H9 (cell line): ENCODE measurements around the gene DCUN1D4. TPM values are rescaled to one million over a fixed set of nuclear protein-coding genes. Genes with fewer than 3 reads are reported as not detected.

Experiments used
- DNase-seq: peaks from one replicate; pipeline ENCODE4 v3.0.0-alpha.2; 2017
- H2AFZ ChIP-seq: one replicate; pipeline ENCODE4 v1.6.1; 2013; ENCODE audit warnings: mild to moderate bottlenecking, low read length, control low read depth, moderate library complexity
- H2AK5ac ChIP-seq: 2 replicates; pipeline ENCODE4 v1.6.1; 2013; ENCODE audit warnings: low read length, control low read depth, mixed read lengths; ENCODE audit not compliant: insufficient read length
- H2BK120ac ChIP-seq: one replicate; pipeline ENCODE4 v1.6.1; 2013; ENCODE audit warnings: low read depth, mild to moderate bottlenecking, low read length, control low read depth, inconsistent platforms; ENCODE audit not compliant: poor library complexity, severe bottlenecking
- H2BK12ac ChIP-seq: 2 replicates; pipeline ENCODE4 v1.6.1; 2013; ENCODE audit warnings: low read length, control low read depth, mixed read lengths, low read depth; ENCODE audit not compliant: insufficient read length
- H2BK15ac ChIP-seq: 2 replicates; pipeline ENCODE4 v1.6.1; 2013; ENCODE audit warnings: low read depth, low read length, control low read depth
- H2BK20ac ChIP-seq: one replicate; pipeline ENCODE4 v1.6.1; 2013; ENCODE audit warnings: low read depth, mild to moderate bottlenecking, low read length, control low read depth, inconsistent platforms; ENCODE audit not compliant: poor library complexity, severe bottlenecking
- H2BK5ac ChIP-seq: 2 replicates; pipeline ENCODE4 v1.6.1; 2013; ENCODE audit warnings: low read length, control low read depth, mixed read lengths; ENCODE audit not compliant: insufficient read length
- H3K14ac ChIP-seq: 2 replicates; pipeline ENCODE4 v1.6.1; 2013; ENCODE audit warnings: low read length, control low read depth; ENCODE audit not compliant: insufficient read depth
- H3K18ac ChIP-seq: 2 replicates; pipeline ENCODE4 v1.6.1; 2013; ENCODE audit warnings: low read depth, mild to moderate bottlenecking, mixed read lengths, low read length, control low read depth; ENCODE audit not compliant: insufficient read length
- H3K23ac ChIP-seq: 2 replicates; pipeline ENCODE4 v1.6.1; 2013; ENCODE audit warnings: low read length, control low read depth, mixed read lengths, low read depth; ENCODE audit not compliant: insufficient read length
- H3K23me2 ChIP-seq: 2 replicates; pipeline ENCODE4 v1.6.1; 2013; ENCODE audit warnings: low read depth, mild to moderate bottlenecking, mixed read lengths, low read length, control low read depth; ENCODE audit not compliant: insufficient read length, poor library complexity, severe bottlenecking
- H3K27ac ChIP-seq: 2 replicates; pipeline ENCODE4 v1.5.1; 2013; ENCODE audit warnings: low read length, control low read depth, mixed read lengths, low read depth; ENCODE audit not compliant: insufficient read length
- H3K27me3 ChIP-seq: 2 replicates; pipeline ENCODE4 v1.6.1; 2013; ENCODE audit warnings: low read length, control low read depth, inconsistent platforms; ENCODE audit not compliant: insufficient read depth
- H3K4ac ChIP-seq: 2 replicates; pipeline ENCODE4 v1.6.1; 2013; ENCODE audit warnings: low read depth, mild to moderate bottlenecking, control low read depth, inconsistent platforms, low read length, moderate library complexity
- H3K4me1 ChIP-seq: 2 replicates; pipeline ENCODE4 v1.6.1; 2013; ENCODE audit warnings: low read length, control low read depth, inconsistent platforms; ENCODE audit not compliant: insufficient read depth
- H3K4me2 ChIP-seq: 2 replicates; pipeline ENCODE4 v1.6.1; 2013; ENCODE audit warnings: low read length, control low read depth, mixed read lengths; ENCODE audit not compliant: insufficient read length, insufficient read depth
- H3K56ac ChIP-seq: 2 replicates; pipeline ENCODE4 v1.6.1; 2013; ENCODE audit warnings: low read depth, mild to moderate bottlenecking, mixed read lengths, low read length, control low read depth; ENCODE audit not compliant: insufficient read length
- H3K79me1 ChIP-seq: 2 replicates; pipeline ENCODE4 v1.6.1; 2013; ENCODE audit warnings: low read depth, mild to moderate bottlenecking, moderate library complexity, low read length, control low read depth, inconsistent platforms; ENCODE audit not compliant: insufficient read depth, poor library complexity, severe bottlenecking
- H3K79me2 ChIP-seq: 2 replicates; pipeline ENCODE4 v1.6.1; 2013; ENCODE audit warnings: low read length, control low read depth, inconsistent platforms; ENCODE audit not compliant: insufficient read depth
- H3K9ac ChIP-seq: 2 replicates; pipeline ENCODE4 v1.6.1; 2013; ENCODE audit warnings: low read length, control low read depth, mixed read lengths; ENCODE audit not compliant: insufficient read length; ENCODE audit errors: extremely low read depth
- H3K9me3 ChIP-seq: one replicate; pipeline ENCODE4 v1.6.1; 2013; ENCODE audit warnings: low read depth, low read length, inconsistent platforms; ENCODE audit not compliant: control insufficient read depth
- H3T11ph ChIP-seq: one replicate; pipeline ENCODE4 v1.6.1; 2013; ENCODE audit warnings: mild to moderate bottlenecking, low read length, control low read depth, inconsistent platforms
- H4K20me1 ChIP-seq: one replicate; pipeline ENCODE4 v1.6.1; 2013; ENCODE audit not compliant: control insufficient read depth, insufficient read length, insufficient read depth
- H4K5ac ChIP-seq: 2 replicates; pipeline ENCODE4 v1.6.1; 2013; ENCODE audit warnings: low read depth, mild to moderate bottlenecking, mixed read lengths, low read length, control low read depth; ENCODE audit not compliant: insufficient read length
- H4K8ac ChIP-seq: replicated peaks from 2 replicates; pipeline ENCODE4 v1.6.1; 2013; ENCODE audit warnings: low read length, control low read depth, mixed read lengths, low read depth; ENCODE audit not compliant: insufficient read length
- H4K91ac ChIP-seq: 2 replicates; pipeline ENCODE4 v1.6.1; 2013; ENCODE audit warnings: low read depth, mild to moderate bottlenecking, moderate library complexity, mixed read lengths, low read length, control low read depth; ENCODE audit not compliant: insufficient read length
- H3K27ac Mint-ChIP-seq, 3 experiments: 2 replicates in 2 of 3; 3 replicates in 1 of 3; pipeline ENCODE4 v1.8.0; 2020 to 2021; ENCODE audit warnings: mixed read lengths in 3 of 3, mild to moderate bottlenecking in 1 of 3, moderate library complexity in 1 of 3
- H3K27me3 Mint-ChIP-seq: 2 replicates; pipeline ENCODE4 v1.8.0; 2021; ENCODE audit warnings: low read depth, mild to moderate bottlenecking, moderate library complexity, mixed read lengths
- H3K36me3 Mint-ChIP-seq, 3 experiments: 2 replicates in 2 of 3; 3 replicates in 1 of 3; pipeline ENCODE4 v1.8.0; 2020 to 2021; ENCODE audit warnings: low read depth in 3 of 3, mixed read lengths in 3 of 3; ENCODE audit not compliant: insufficient read depth in 1 of 3
- H3K4me1 Mint-ChIP-seq, 2 experiments: 2 replicates each; pipeline ENCODE4 v1.8.0; 2020; ENCODE audit warnings: mixed read lengths in 2 of 2
- H3K4me3 Mint-ChIP-seq, 2 experiments: 2 replicates in 1 of 2; 3 replicates in 1 of 2; pipeline ENCODE4 v1.8.0; 2020 to 2021; ENCODE audit warnings: mild to moderate bottlenecking in 2 of 2, mixed read lengths in 2 of 2, moderate library complexity in 1 of 2
- H3K9me3 Mint-ChIP-seq, 2 experiments: 2 replicates in 1 of 2; 3 replicates in 1 of 2; pipeline ENCODE4 v1.8.0; 2020; ENCODE audit warnings: mild to moderate bottlenecking in 2 of 2, mixed read lengths in 2 of 2, moderate library complexity in 1 of 2
- WGBS: extraction: QIAGEN DNeasy Blood & Tissue Kit; methylation state at CpG from one replicate; pipeline ENCODE4 v1.1.7; 2013; ENCODE audit warnings: missing lambda C conversion rate, low lambda C conversion rate, mixed read lengths; ENCODE audit not compliant: insufficient read length; ENCODE audit errors: extremely low coverage; 5-methylcytosine and 5-hydroxymethylcytosine counted together
- total RNA-seq: library from RNA; stranded (reverse); gene quantifications from 2 replicates; pipeline ENCODE4 v1.2.1, GENCODE V29; 2021
- TF ChIP-seq, protein P1 (sequence below): fragments of 200-600 bp; sonication (generic); conservative IDR thresholded peaks from 3 replicates; pipeline ENCODE4 v1.8.0; 2021; ENCODE audit warnings: antibody characterized with exemption, mild to moderate bottlenecking

Gene DCUN1D4
- total RNA-seq, 1 experiment from 2014 or later, result 46.7 TPM

DNA sequence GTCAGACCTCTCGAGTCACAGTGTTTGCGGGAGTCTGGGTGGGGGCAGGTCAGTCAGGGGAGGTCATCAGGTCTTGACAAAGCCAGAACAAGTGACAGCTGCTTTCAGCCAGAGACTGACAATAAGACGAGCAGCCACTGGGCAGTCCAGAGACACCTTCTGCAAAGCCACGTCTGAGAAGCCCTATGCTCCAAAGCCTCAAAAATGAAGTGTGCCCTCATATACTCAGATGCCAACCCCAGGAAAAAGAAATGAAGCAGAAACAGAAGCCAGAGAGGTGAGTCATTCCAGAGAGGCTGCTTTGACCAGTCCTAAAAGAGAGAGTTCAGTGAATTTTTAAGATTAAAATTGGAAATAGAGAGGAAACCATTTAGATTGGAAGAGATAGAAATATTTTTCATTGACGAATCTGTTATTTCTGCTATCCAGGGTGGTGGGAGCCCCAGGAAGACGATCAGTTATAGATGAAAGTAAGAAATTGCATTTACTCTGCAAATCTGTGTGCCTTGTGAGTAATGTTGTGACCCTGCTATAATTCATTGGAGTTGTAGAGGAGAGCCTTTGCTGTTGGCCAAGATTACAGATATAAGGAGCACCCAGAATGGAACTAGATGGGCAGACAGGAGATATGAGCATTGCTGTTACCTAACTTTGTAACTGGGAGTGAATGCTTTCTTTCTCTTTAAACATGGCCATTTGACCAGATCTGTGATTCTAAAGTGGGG lies 99.3 kb downstream of the DCUN1D4 start:
- Histone ChIP-seq H3K14ac (no peak overlapping the region), H4K8ac (no peak overlapping the region), H2BK20ac (no peak overlapping the region), H2BK120ac (no peak overlapping the region), H4K91ac (no peak overlapping the region), H3T11ph (no peak overlapping the region), H3K27me3 (no peaks in the 10 kb centered on the region), H2BK12ac (no peak overlapping the region), H3K23me2 (no peaks in the 10 kb centered on the region), H3K27ac (no peak overlapping the region), H4K20me1 (no peaks in the 10 kb centered on the region), H3K79me1 (no peaks in the 10 kb centered on the region), H3K4me2 (no peak overlapping the region), H4K5ac (no peak overlapping the region), H3K9me3 (no peaks in the 10 kb centered on the region), H2AFZ (no peak overlapping the region), H3K9ac (no peak overlapping the region), H3K4ac (no peak overlapping the region), H2BK5ac (no peak overlapping the region), H3K18ac (no peak overlapping the region), H3K79me2 (no peaks in the 10 kb centered on the region), H3K23ac (no peak overlapping the region), H3K56ac (no peak overlapping the region), H2BK15ac (no peak overlapping the region), H2AK5ac (no peak overlapping the region), H3K4me1 (no peaks in the 10 kb centered on the region)
- WGBS, result 100% methylated on average over 1 of the region's 6 CpGs
- H3K4me1 Mint-ChIP-seq, result peaks cover 0 to 3% of the 10 kb centered on the region in 2 experiments; a peak in 1 of 4 replicates
- TF ChIP-seq, protein P1, sequence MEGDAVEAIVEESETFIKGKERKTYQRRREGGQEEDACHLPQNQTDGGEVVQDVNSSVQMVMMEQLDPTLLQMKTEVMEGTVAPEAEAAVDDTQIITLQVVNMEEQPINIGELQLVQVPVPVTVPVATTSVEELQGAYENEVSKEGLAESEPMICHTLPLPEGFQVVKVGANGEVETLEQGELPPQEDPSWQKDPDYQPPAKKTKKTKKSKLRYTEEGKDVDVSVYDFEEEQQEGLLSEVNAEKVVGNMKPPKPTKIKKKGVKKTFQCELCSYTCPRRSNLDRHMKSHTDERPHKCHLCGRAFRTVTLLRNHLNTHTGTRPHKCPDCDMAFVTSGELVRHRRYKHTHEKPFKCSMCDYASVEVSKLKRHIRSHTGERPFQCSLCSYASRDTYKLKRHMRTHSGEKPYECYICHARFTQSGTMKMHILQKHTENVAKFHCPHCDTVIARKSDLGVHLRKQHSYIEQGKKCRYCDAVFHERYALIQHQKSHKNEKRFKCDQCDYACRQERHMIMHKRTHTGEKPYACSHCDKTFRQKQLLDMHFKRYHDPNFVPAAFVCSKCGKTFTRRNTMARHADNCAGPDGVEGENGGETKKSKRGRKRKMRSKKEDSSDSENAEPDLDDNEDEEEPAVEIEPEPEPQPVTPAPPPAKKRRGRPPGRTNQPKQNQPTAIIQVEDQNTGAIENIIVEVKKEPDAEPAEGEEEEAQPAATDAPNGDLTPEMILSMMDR, result no peak
- DNase-seq, result no peak
- H3K27me3 Mint-ChIP-seq, result peaks cover 2% of the 10 kb centered on the region; the same call in 1 of the 2 replicates
- peaks cover 26 to 66% of the 10 kb centered on the region in 2 experiments; a peak in 4 of 5 replicates for H3K9me3 Mint-ChIP-seq
- peaks cover 0 to 5% (median 5%) of the 10 kb centered on the region in 3 experiments; a peak in 5 of 7 replicates for H3K36me3 Mint-ChIP-seq
- no peak overlapping the region for H3K27ac Mint-ChIP-seq
- H3K4me3 Mint-ChIP-seq, result no peak overlapping the region
